Measurements from ENCODE around the gene TFF2.

The TFF2 gene

DNA sequence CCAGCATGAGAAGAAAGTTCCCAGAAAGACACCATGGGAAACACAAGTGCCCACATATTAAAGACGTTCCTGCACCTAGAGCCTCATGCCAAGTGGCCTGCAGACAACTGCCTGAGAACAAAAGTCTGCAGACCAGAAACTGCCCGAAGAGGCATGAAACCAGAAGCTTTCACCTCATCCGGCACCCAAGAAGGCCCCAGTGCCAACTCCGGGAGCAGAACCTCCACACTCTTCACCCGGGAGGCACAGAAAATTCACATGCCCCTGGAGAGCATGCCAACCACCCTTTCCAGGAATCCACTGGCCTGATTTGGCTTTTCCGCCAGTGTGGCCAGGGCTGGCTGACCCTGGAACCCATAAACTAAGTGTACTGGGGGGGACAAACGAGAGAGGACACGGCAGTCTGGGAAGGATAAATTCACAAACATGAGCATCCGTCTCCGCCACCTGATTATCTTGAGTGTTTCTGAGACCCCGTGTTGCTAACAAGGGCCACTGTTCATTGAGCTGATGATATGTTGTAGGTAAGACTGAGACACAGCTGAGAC lies 6.8 kb downstream of the TFF2 start:
- H3K4me3 ChIP-seq (ENCODE audit: low read depth, low read length) = no peak overlapping the region
- no peak for DNase-seq (ENCODE audit: low read depth)
- in situ Hi-C loops (cut with HindIII; ENCODE audit: low sequenced_read_pairs) = no loop called here
- TF ChIP-seq, protein P1, sequence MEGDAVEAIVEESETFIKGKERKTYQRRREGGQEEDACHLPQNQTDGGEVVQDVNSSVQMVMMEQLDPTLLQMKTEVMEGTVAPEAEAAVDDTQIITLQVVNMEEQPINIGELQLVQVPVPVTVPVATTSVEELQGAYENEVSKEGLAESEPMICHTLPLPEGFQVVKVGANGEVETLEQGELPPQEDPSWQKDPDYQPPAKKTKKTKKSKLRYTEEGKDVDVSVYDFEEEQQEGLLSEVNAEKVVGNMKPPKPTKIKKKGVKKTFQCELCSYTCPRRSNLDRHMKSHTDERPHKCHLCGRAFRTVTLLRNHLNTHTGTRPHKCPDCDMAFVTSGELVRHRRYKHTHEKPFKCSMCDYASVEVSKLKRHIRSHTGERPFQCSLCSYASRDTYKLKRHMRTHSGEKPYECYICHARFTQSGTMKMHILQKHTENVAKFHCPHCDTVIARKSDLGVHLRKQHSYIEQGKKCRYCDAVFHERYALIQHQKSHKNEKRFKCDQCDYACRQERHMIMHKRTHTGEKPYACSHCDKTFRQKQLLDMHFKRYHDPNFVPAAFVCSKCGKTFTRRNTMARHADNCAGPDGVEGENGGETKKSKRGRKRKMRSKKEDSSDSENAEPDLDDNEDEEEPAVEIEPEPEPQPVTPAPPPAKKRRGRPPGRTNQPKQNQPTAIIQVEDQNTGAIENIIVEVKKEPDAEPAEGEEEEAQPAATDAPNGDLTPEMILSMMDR (IDR thresholded peaks at IDR 0.05; ENCODE audit: low read depth, low read length, missing control alignments) = no peak

DNA sequence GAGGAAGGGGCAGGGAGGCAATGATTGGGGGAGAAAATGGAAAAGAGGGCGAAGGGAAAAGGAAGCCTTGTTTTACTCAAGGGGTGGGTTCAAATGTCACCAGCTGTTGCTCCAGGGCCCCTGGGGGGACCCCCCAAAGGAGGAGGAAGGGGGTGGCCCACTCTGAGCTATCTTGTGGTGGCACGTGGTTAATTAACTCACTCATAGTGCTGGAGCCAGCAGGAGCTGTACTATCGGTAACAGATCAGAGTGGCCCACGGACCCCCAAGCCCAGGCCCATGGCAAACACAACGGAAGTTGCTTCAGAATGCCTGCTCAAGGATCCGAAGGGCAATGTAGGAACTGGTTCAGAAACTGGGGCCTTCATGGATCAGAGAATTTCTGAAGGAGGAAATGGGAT lies 7.2 kb downstream of the TFF2 start:
- no peak overlapping the region for H3K4me3 ChIP-seq (ENCODE audit: low read depth, low read length)
- in situ Hi-C loops (cut with HindIII; ENCODE audit: low sequenced_read_pairs) = no loop called here
- no peak for DNase-seq (ENCODE audit: low read depth)
- TF ChIP-seq, protein P1 (IDR thresholded peaks at IDR 0.05; ENCODE audit: low read depth, low read length, missing control alignments) = no peak

DNA sequence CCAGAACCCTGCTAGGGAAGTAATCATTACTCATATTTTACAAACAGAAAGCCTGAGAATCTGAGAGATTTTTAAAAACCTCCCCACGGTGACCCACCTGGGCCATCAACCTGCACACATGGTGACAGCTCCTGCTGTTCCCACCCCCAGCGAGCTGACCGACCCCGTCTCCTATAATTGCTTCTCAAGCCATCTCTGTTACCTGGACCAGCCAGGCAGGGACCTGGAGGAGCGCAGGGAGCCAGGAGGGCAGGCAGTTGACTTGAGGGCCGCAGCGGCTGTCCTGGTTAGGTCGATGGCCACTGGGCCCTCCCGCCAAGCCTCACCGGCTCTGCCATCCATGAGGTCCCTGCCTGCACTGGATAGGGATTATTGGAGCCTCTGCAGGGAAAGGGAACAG lies 7.7 kb downstream of the TFF2 start:
- TF ChIP-seq, protein P1 (IDR thresholded peaks at IDR 0.05; ENCODE audit: low read depth, low read length, missing control alignments) = no peak
- in situ Hi-C loops (cut with HindIII; ENCODE audit: low sequenced_read_pairs) = no loop called here
- no peak overlapping the region for H3K4me3 ChIP-seq (ENCODE audit: low read depth, low read length)
- no peak for DNase-seq (ENCODE audit: low read depth)

DNA sequence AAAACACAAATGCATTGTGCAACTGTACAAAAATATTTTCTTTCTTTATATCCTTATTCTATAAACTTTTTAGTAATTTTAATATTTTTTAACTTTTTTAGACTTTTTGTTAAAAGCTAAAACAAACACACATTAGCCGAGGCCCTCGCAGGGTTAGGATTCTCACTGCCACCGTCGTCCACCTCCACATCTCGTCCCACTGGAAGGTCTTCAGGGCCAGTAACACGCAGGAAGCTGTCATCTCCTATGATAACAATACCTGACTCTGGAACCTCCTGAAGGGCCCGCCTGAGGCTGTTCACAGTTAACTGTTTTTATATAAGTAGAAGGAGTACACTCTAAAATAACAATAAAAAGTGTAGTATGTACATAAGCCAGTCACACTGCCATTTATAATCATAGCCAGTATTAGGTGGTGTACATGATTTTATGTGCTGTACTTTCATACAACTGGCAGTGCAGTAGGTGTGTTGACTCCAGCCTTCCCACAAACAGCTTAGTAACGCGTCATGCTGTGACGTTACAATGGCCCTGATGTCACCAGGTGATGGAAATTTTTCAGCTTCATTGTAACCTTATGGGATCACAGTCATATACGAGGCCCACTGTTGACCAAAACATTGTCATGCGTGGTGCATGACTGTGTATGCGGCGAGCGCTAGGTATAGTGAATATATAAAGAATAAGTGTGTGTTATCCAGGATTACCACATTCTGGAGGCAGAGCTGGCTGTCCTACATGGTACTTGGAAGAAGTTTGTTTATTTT lies 8.8 kb downstream of the TFF2 start:
- in situ Hi-C loops (cut with HindIII; ENCODE audit: low sequenced_read_pairs) = no loop called here
- H3K4me3 ChIP-seq (ENCODE audit: low read depth, low read length) = no peak overlapping the region
- TF ChIP-seq, protein P1 (IDR thresholded peaks at IDR 0.05; ENCODE audit: low read depth, low read length, missing control alignments) = no peak
- no peak for DNase-seq (ENCODE audit: low read depth)

DNA sequence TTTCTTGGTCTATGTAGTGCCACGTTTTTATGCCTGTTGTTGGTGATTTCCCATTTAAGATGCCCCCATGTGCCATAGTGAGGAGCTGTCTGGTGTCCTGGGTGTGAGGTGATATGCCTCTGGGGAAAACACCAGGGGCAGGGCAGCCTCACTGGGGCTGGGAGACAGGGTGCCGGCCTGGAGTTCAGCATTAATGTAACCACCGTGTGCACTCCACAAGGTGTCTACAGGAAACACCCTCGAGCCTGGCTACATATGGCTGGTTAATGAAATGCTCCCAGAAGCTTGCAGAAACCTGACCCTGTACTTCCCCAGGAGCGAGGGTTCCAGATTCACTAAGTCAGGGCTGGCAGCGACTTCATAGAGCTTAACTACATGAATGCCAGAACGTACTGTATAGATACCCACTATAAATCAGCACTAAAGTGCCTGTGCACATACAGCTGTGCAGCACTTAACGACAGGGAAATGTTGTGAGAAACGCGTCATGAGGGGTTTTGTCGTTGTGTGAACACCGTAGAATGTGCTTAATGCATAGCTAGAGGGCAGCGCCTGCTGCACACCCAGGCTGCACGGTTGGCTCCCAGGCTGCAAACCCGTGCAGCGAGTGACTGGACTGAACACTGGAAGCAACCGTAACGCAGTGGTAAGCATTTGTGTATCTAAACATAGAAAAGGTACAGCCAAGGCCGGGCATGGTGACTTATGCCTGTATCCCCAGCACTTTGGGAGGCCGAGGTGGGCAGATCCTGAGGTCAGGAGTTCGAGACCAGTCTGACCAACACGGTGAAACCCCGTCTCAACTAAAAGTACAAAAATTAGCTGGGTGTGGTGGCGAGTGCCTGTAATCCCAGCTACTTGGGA lies 10.4 kb downstream of the TFF2 start:
- no peak for DNase-seq (ENCODE audit: low read depth)
- in situ Hi-C loops (cut with HindIII; ENCODE audit: low sequenced_read_pairs) = no loop called here
- TF ChIP-seq, protein P1 (IDR thresholded peaks at IDR 0.05; ENCODE audit: low read depth, low read length, missing control alignments) = no peak
- no peak overlapping the region for H3K4me3 ChIP-seq (ENCODE audit: low read depth, low read length)
